OCI-LY7 (cell line): ENCODE data around the gene IGSF9.

Experiments
- CTCF ChIP-seq: fragments of 200-600 bp; sonication (generic); conservative IDR thresholded peaks from 2 replicates; pipeline ENCODE4 v1.5.1; 2014; ENCODE audit warnings: mild to moderate bottlenecking, antibody characterized with exemption, low read length, moderate library complexity, mixed read lengths
- EZH2phosphoT487 ChIP-seq: fragments of 200-600 bp; sonication (generic); IDR thresholded peaks from 2 replicates; pipeline ENCODE4 v1.6.1; 2018; ENCODE audit warnings: low read depth, borderline replicate concordance, mild to moderate bottlenecking, mixed run types, antibody characterized with exemption, low read length, moderate library complexity, mixed read lengths

- no peak for TF ChIP-seq CTCF
- TF ChIP-seq EZH2phosphoT487, result no peak
Observed at GRCh38 chr1:159890390-159890789, 55.0 kb downstream of the IGSF9 start.
